OCI-LY3 (cell line): ENCODE data around the gene GOLGA6C.

Experiments used
- EZH2phosphoT487 ChIP-seq: fragments of 200-600 bp; shearing (Covaris generic); IDR thresholded peaks from 2 replicates; pipeline ENCODE4 v1.6.1; 2018; ENCODE audit warnings: antibody characterized with exemption, mixed run types, low read depth
- TF ChIP-seq, protein P1 (sequence below): fragments of 200-600, 300-600 bp; sonication (generic); IDR thresholded peaks from 2 replicates; pipeline ENCODE4 v1.5.1; 2014; ENCODE audit warnings: antibody characterized with exemption, low read length, low read depth

DNA sequence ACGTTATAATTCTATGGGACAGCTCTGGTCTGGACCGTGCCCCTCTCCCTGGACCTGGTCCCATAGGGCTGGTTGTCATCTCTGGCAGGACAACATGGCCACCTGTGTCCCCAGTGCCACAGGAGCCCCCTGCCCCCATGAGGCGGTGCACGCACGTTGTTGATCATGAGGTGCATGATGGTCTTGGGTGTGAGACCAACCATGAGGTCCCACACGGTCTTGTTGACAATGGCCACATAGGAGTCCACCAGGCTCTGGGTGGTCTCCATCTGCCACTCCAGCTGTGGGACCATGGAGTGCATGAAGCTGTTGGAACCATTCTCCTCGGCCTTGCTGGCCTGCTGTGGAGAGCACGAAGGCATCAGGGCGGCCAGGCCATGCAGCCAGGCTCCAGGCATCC is 44.2 kb downstream of the GOLGA6C start:
- TF ChIP-seq, protein P1, sequence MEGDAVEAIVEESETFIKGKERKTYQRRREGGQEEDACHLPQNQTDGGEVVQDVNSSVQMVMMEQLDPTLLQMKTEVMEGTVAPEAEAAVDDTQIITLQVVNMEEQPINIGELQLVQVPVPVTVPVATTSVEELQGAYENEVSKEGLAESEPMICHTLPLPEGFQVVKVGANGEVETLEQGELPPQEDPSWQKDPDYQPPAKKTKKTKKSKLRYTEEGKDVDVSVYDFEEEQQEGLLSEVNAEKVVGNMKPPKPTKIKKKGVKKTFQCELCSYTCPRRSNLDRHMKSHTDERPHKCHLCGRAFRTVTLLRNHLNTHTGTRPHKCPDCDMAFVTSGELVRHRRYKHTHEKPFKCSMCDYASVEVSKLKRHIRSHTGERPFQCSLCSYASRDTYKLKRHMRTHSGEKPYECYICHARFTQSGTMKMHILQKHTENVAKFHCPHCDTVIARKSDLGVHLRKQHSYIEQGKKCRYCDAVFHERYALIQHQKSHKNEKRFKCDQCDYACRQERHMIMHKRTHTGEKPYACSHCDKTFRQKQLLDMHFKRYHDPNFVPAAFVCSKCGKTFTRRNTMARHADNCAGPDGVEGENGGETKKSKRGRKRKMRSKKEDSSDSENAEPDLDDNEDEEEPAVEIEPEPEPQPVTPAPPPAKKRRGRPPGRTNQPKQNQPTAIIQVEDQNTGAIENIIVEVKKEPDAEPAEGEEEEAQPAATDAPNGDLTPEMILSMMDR, result no peak
- TF ChIP-seq EZH2phosphoT487, result no peak
